GM19099 (cell line): Measurements from ENCODE around the gene DGKA.

Source experiments
- POLR2A ChIP-seq: IDR thresholded peaks from 3 replicates; pipeline ENCODE4 v1.6.1; 2011; ENCODE audit warnings: low read depth; ENCODE audit not compliant: insufficient read length; ENCODE audit errors: extremely low read depth

The DGKA gene

GRCh38 chr12:56001487-56002100 is 70.6 kb downstream of the DGKA start:
- no peak for TF ChIP-seq POLR2A
